LoVo (cell line): ENCODE measurements around the gene GLIPR1L2.

Experiments
- DNase-seq: peaks from one replicate; pipeline ENCODE4 v3.0.0-alpha.2; 2016; ENCODE audit warnings: low spot score

GLIPR1L2 gene

DNA sequence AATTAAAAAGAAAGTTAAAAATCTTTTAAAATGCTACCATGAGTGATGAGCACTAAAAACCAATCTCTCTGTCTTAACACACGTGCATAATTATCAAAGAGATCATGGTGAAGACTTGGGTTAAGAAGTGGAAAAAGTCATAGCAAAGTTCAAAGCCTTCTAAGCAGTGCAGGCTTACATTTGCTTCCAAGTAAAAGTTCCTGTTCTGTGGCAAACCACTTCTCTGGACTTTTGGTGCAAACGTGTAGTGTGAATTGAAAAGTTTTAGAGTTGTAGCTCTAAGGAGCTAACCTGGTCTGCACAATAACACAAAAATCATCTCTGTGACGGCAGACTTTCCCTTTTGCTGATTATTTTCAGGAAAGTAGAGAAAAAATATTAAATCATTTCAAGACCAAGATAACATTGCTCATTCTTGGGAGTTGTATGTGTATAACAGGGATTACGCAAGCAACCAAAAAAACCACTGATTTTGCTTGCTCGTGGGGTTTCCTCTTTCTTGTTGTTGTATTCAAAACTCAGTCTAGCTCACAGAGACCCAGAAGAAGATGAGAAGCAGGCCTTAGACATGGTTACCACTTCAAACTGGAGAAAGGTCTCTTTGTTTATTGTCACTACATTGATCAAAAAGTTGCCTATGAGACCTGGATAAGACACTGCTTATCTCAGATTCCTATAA, 87.4 kb downstream of the GLIPR1L2 start:
- no peak for DNase-seq

DNA sequence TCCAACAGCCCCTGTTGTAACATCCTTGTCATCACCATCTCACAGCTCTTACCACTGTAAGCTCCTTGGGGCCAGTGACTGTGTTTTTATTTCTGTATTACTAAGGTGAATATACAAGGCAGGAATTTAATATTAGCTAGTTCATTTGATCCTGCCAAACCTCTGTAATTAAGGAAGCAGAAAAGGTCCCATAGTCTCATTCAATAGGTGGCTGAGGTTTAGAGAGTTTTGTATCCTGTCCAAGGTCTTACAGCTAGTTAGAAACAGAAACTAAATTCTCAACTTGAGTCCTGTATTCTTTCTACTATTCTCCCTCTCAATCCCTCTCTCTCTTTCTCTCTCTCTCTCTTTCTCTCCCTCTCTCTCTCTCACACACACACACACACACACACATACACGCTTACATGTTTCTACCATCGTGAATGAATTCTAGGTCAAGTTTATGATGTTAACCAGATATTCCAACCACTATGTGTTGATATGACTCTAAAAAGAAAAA, 89.1 kb downstream of the GLIPR1L2 start:
- DNase-seq: no peak

DNA sequence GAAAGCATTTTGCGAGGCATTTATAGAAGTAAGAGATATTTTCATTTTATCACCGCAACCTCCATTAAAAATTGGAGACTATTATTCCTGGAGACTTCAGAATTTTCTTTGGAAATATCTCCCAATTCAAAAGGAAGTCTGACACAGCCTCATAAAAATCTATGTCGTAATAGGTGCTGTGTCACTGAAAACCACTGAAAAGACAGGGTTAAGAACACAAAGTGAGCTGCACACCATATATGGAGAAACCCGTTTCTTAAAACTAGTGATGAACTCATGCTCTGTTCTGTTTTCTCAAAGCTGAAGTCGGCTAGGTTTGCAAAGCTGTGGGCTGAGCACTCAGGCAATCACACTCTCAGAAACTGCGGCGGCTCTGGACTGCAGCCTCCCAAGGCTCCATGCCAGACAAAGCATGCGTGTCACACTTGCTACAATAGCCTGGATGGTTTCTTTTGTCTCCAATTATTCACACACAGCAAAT, 89.6 kb downstream of the GLIPR1L2 start, which contains the start of gene GLIPR1:
GLIPR1 (plus strand) TSS at position 287 of the 481 bp plus-strand sequence; CDS start at position 413, 126 bp downstream.
- DNase-seq: peak; percentile 59

DNA sequence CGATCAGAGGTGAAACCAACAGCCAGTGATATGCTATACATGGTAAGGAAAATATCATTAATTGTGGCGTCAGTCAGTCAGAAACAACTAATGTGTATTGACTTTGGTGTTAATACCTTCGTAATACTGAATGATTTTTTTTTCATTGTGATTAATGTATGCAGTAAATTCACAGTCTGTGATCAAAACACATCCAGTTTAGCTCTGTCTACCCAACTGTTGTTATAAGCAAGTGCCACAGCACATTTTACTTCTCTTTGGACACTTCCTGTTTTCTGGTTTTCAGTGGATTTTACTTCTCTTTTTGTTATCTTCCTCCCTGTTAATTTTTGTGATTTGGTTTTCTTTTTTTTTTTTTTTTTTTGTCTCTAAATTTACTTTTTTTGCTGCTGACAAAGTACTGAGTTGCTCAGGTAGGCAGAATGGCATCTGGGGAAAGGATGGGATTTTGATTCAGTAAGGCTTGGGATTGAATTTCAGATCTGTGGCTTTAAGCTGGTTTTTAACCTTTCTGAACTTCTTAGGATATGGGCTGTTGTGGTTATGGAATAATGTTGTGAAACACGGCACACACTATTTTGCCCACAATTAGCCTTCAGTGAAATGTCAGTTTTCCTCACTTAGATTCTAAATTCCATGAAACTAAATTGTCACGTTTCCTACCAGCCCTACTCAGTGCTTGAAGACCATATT, 90.3 kb downstream of the GLIPR1L2 start:
- no peak for DNase-seq

DNA sequence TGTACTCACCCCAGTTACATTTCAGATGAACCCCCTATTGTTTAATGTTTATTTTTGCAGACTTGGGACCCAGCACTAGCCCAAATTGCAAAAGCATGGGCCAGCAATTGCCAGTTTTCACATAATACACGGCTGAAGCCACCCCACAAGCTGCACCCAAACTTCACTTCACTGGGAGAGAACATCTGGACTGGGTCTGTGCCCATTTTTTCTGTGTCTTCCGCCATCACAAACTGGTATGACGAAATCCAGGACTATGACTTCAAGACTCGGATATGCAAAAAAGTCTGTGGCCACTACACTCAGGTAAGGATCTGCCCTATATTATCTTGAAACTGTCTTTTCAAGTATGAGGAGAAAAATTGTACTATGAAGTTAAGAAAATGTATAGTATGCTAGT, 90.9 kb downstream of the GLIPR1L2 start:
- no peak for DNase-seq
